HCT116 (cell line): ENCODE results near the gene RAB36. TPM values are rescaled to one million over a fixed set of nuclear protein-coding genes. Genes with fewer than 3 reads are reported as not detected.

ENCODE experiments used
- ATAC-seq: fragments of 200-7000 bp; cut with Tn5 transposase; 2 replicates; pipeline ENCODE4 v1.9.1; 2020; ENCODE audit warnings: mild to moderate bottlenecking, moderate library complexity
- BruUV-seq: library from RNA; stranded (reverse); fragments of 400-500 nt; replicated peaks from 2 replicates; lab custom pipeline; 2021; lab: Mats Ljungman, UMichigan
- CTCF ChIA-PET: fragments of 300-600 bp; sonication (Branson Sonifier 250); formaldehyde crosslinking; loops from one replicate; lab custom pipeline; 2021; ENCODE audit warnings: antibody characterized with exemption; lab: Charles Lee
- POLR2A ChIA-PET: fragments of 300-600, 350-600 bp; sonication (Branson Sonifier 250); formaldehyde crosslinking; loops from one replicate; lab custom pipeline; 2021; ENCODE audit warnings: antibody characterized with exemption; lab: Charles Lee
- RAD21 ChIA-PET, 2 experiments: fragments of 300-600 bp; sonication (Branson Sonifier 250); formaldehyde crosslinking; loops; one replicate each; lab custom pipeline; 2023; ENCODE audit warnings: low total read pairs in 2 of 2; ENCODE audit not compliant: uncharacterized antibody in 2 of 2, unreplicated experiment in 2 of 2, low non-redundant PET in 1 of 2; lab: Charles Lee
- DNase-seq: peaks from one replicate; pipeline ENCODE4 v3.0.0-alpha.2; 2010; ENCODE audit warnings: low read depth, low spot score
- H2AFZ ChIP-seq: fragments of 200-600 bp; shearing (Covaris generic), sonication (generic); 2 replicates; pipeline ENCODE4 v1.6.1; 2017; ENCODE audit warnings: low read depth, mixed run types, mixed read lengths, antibody characterized with exemption, low read length; ENCODE audit not compliant: poor library complexity, severe bottlenecking
- H3K27ac ChIP-seq: 2 replicates; pipeline ENCODE4 v1.5.1; 2012; ENCODE audit warnings: low read depth, low read length
- H3K27me3 ChIP-seq: fragments of 200-600 bp; sonication (generic); 2 replicates; pipeline ENCODE4 v1.6.1; 2016; ENCODE audit warnings: mixed run types, low read length, mixed read lengths; ENCODE audit not compliant: insufficient read depth
- H3K36me3 ChIP-seq, 2 experiments: fragments of 200-500 bp in 1 of 2; fragments of 200-600 bp in 1 of 2; sonication (Bioruptor generic) in 1 of 2; sonication (generic) in 1 of 2; 2 replicates each; pipeline versions ENCODE4 v1.5.1 to v1.6.1; 2014 to 2016; ENCODE audit warnings: low read length in 2 of 2, inconsistent platforms in 1 of 2, mixed read lengths in 1 of 2, mixed run types in 1 of 2; ENCODE audit not compliant: insufficient read depth in 2 of 2, control insufficient read depth in 1 of 2
- H3K4me1 ChIP-seq, 2 experiments: fragments of 200-600 bp in 1 of 2; sonication (generic) in 1 of 2; 2 replicates each; pipeline versions ENCODE4 v1.5.1 to v1.6.1; 2012 to 2017; ENCODE audit warnings: low read length in 2 of 2, inconsistent platforms in 1 of 2, mild to moderate bottlenecking in 1 of 2, mixed read lengths in 1 of 2, mixed run types in 1 of 2, moderate library complexity in 1 of 2; ENCODE audit not compliant: insufficient read depth in 2 of 2, control insufficient read depth in 1 of 2
- H3K4me2 ChIP-seq: fragments of 200-600 bp; sonication (generic); 2 replicates; pipeline ENCODE4 v1.6.1; 2017; ENCODE audit warnings: mixed run types, low read length, mixed read lengths
- H3K4me3 ChIP-seq, 2 experiments: fragments of 200-600 bp in 1 of 2; sonication (generic) in 1 of 2; replicated peaks in 1 of 2; 2 replicates each; pipeline ENCODE4 v1.5.1; 2011 to 2016; ENCODE audit warnings: low read length in 2 of 2, control low read depth in 1 of 2, low read depth in 1 of 2, mild to moderate bottlenecking in 1 of 2, mixed read lengths in 1 of 2, mixed run types in 1 of 2
- H3K79me2 ChIP-seq: fragments of 200-600 bp; sonication (generic); 2 replicates; pipeline ENCODE4 v1.6.1; 2017; ENCODE audit warnings: mild to moderate bottlenecking, mixed run types, low read length, moderate library complexity, mixed read lengths; ENCODE audit not compliant: insufficient read depth
- H3K9ac ChIP-seq: fragments of 200-600 bp; sonication (generic); 2 replicates; pipeline ENCODE4 v1.6.1; 2016; ENCODE audit warnings: low read length, mixed read lengths
- H3K9me2 ChIP-seq: fragments of 200-600 bp; sonication (generic), shearing (Covaris generic); 2 replicates; pipeline ENCODE4 v1.6.1; 2017; ENCODE audit warnings: mixed run types, mild to moderate bottlenecking, moderate library complexity; ENCODE audit not compliant: insufficient read depth
- H3K9me3 ChIP-seq, 2 experiments: fragments of 200-500 bp in 1 of 2; fragments of 200-600 bp in 1 of 2; sonication (Bioruptor generic) in 1 of 2; sonication (generic) in 1 of 2; 2 replicates each; pipeline ENCODE4 v1.6.1; 2014 to 2017; ENCODE audit warnings: low read length in 2 of 2, mixed read lengths in 2 of 2, inconsistent platforms in 1 of 2, low read depth in 1 of 2, mild to moderate bottlenecking in 1 of 2, mixed run types in 1 of 2, moderate library complexity in 1 of 2; ENCODE audit not compliant: control insufficient read depth in 1 of 2, insufficient read depth in 1 of 2
- H4K20me1 ChIP-seq: fragments of 200-600 bp; sonication (generic), shearing (Covaris generic); 2 replicates; pipeline ENCODE4 v1.6.1; 2017; ENCODE audit warnings: mixed run types, mild to moderate bottlenecking, moderate library complexity; ENCODE audit not compliant: insufficient read depth
- CEBPB ChIP-seq: IDR thresholded peaks from 2 replicates; pipeline ENCODE4 v1.6.1; 2012; ENCODE audit warnings: low read depth
- EZH2phosphoT487 ChIP-seq: fragments of 200-600 bp; IDR thresholded peaks from 2 replicates; pipeline ENCODE4 v1.6.1; 2018; ENCODE audit warnings: antibody characterized with exemption, borderline replicate concordance
- FOSL1 ChIP-seq: IDR thresholded peaks from 2 replicates; pipeline ENCODE4 v1.6.1; 2012; ENCODE audit warnings: low read depth
- POLR2A ChIP-seq: IDR thresholded peaks from 2 replicates; pipeline ENCODE4 v1.7.0; 2011; ENCODE audit warnings: borderline replicate concordance; ENCODE audit not compliant: insufficient read depth, insufficient read length; ENCODE audit errors: extremely low read depth
- SIN3A ChIP-seq: IDR thresholded peaks from 2 replicates; pipeline ENCODE4 v1.6.1; 2012; ENCODE audit warnings: low read depth
- YY1 ChIP-seq: IDR thresholded peaks from 2 replicates; pipeline ENCODE4 v1.6.1; 2011; ENCODE audit warnings: low read length, low read depth, moderate library complexity, mild to moderate bottlenecking; ENCODE audit not compliant: insufficient replicate concordance; ENCODE audit errors: extremely low read depth
- ZNF274 ChIP-seq: fragments of 200-500 bp; sonication (Bioruptor generic); IDR thresholded peaks from 2 replicates; pipeline ENCODE4 v1.6.1; 2014; ENCODE audit warnings: mild to moderate bottlenecking, low read depth, low read length, inconsistent platforms
- intact Hi-C: fragments of 100-400 bp; cut with micrococcal nuclease; formaldehyde crosslinking; loops from 2 replicates; pipeline ENCODE4 v1.10.0; 2022
- total RNA-seq: library from RNA; stranded (reverse); gene quantifications from one replicate; pipeline ENCODE4 v1.2.1, GENCODE V29; 2021; ENCODE audit not compliant: unreplicated experiment
- TF ChIP-seq, protein P1 (sequence below), 3 experiments: fragments of 200-600 bp in 1 of 3; sonication (generic) in 1 of 3; IDR thresholded peaks in 2 of 3; conservative IDR thresholded peaks in 1 of 3; 2 replicates each; pipeline ENCODE4 v1.5.1; 2012 to 2017; ENCODE audit warnings: low read depth in 2 of 3, low read length in 2 of 3, antibody characterized with exemption in 1 of 3, borderline replicate concordance in 1 of 3, control low read depth in 1 of 3, mild to moderate bottlenecking in 1 of 3, mixed read lengths in 1 of 3, mixed run types in 1 of 3, moderate library complexity in 1 of 3; ENCODE audit not compliant: insufficient read depth in 1 of 3
- TF ChIP-seq, protein P2 (sequence below): IDR thresholded peaks from 2 replicates; pipeline ENCODE4 v1.6.1; 2011; ENCODE audit warnings: mild to moderate bottlenecking, low read length, moderate library complexity; ENCODE audit not compliant: insufficient replicate concordance; ENCODE audit errors: extremely low read depth

RAB36 gene
- total RNA-seq, 1 experiment from 2014 or later = 6.1 TPM

DNA sequence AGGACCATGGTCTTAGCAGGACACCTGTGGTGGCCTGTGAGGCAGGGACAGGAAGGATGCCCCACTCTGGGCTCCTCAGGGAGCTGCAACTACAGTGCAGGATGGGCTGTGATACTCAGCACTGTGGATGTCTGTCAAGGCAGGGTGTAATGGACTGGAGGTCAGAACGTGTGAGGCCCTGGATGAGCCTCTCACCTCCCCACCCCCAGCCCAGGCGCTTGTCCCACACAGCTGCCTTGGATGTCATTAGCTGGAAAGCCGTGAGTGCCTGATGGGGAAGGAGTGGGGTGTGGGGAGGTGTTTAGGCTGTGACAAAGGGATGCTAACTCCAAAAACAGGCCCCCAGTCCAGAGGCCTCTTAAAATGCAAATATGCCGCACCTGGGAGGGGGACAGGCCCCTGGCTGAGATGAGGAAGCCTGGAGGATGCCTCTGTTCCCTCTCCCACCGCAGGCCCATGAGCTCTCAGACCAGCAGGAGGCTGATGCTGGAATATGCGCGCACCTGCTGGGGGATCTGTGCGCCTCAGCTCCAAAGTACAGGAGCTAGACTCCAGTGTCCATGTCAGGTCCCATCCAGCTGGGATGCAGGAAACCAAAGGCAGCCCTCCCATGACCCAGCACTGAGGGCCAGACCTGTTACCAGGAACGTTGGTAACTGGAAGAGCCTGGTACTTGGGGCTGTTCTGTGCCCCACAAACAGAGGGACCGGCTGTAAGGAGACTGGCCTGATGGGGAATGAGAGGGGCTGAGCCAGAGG is 28.6 kb upstream of the RAB36 start:
- RAD21 ChIA-PET = no interaction called here
- no peak overlapping the region for H3K4me2 ChIP-seq
- ATAC-seq = no peak

More for the DNA sequence above, 28.6 kb upstream of the RAB36 start:
- H2AFZ ChIP-seq = no peak overlapping the region
- H3K36me3 ChIP-seq = no peaks in the 10 kb centered on the region
- H3K27ac ChIP-seq = no peak overlapping the region
- intact Hi-C loops = no loop called here
- no peaks in the 10 kb centered on the region for H3K4me1 ChIP-seq
- no peaks in the 10 kb centered on the region for H3K27me3 ChIP-seq
- H4K20me1 ChIP-seq = no peaks in the 10 kb centered on the region
- no peak overlapping the region for H3K9ac ChIP-seq
- ChIA-PET CTCF (interaction anchor here (1.6 kb wide), 1 partner anchor 157 kb away, joined by 3 read pairs; no protein-coding TSS in a partner anchor), POLR2A (no interaction called here)
- no peaks in the 10 kb centered on the region for H3K9me2 ChIP-seq
- no peaks in the 10 kb centered on the region for H3K9me3 ChIP-seq
- DNase-seq = no peak
- no peaks in the 10 kb centered on the region for H3K79me2 ChIP-seq
- TF ChIP-seq FOSL1 (no peak), YY1 (no peak), ZNF274 (no peak), CEBPB (no peak), POLR2A (no peak), SIN3A (no peak), EZH2phosphoT487 (no peak)
- TF ChIP-seq, protein P1, sequence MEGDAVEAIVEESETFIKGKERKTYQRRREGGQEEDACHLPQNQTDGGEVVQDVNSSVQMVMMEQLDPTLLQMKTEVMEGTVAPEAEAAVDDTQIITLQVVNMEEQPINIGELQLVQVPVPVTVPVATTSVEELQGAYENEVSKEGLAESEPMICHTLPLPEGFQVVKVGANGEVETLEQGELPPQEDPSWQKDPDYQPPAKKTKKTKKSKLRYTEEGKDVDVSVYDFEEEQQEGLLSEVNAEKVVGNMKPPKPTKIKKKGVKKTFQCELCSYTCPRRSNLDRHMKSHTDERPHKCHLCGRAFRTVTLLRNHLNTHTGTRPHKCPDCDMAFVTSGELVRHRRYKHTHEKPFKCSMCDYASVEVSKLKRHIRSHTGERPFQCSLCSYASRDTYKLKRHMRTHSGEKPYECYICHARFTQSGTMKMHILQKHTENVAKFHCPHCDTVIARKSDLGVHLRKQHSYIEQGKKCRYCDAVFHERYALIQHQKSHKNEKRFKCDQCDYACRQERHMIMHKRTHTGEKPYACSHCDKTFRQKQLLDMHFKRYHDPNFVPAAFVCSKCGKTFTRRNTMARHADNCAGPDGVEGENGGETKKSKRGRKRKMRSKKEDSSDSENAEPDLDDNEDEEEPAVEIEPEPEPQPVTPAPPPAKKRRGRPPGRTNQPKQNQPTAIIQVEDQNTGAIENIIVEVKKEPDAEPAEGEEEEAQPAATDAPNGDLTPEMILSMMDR (IDR thresholded peaks at IDR 0.05 in 2 of 3, conservative IDR thresholded peaks at IDR 0.05 in 1 of 3; ENCODE audit: borderline replicate concordance in 1 of 3, insufficient read depth in 1 of 3, low read depth in 2 of 3, low read length in 2 of 3) = no peak
- TF ChIP-seq, protein P2, sequence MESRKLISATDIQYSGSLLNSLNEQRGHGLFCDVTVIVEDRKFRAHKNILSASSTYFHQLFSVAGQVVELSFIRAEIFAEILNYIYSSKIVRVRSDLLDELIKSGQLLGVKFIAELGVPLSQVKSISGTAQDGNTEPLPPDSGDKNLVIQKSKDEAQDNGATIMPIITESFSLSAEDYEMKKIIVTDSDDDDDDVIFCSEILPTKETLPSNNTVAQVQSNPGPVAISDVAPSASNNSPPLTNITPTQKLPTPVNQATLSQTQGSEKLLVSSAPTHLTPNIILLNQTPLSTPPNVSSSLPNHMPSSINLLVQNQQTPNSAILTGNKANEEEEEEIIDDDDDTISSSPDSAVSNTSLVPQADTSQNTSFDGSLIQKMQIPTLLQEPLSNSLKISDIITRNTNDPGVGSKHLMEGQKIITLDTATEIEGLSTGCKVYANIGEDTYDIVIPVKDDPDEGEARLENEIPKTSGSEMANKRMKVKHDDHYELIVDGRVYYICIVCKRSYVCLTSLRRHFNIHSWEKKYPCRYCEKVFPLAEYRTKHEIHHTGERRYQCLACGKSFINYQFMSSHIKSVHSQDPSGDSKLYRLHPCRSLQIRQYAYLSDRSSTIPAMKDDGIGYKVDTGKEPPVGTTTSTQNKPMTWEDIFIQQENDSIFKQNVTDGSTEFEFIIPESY = no peak
- no TSS peak for BruUV-seq
- H3K4me3 ChIP-seq = no peak overlapping the region
